ENCODE data around the gene MYO5C.

The MYO5C gene

GRCh38 chr15:52144656-52145178 lies 150.9 kb downstream of the MYO5C start:
- DNase-seq = no peak
- TF ChIP-seq CTCF (IDR thresholded peaks at IDR 0.05; ENCODE audit: low read depth, low read length) = no peak
- no peaks in the 10 kb centered on the region for H3K36me3 ChIP-seq
- H3K4me1 ChIP-seq = peaks cover 9% of the 10 kb centered on the region; the same call in 1 of the 2 replicates
- H3K9me3 ChIP-seq = no peaks in the 10 kb centered on the region; the same call in 1 of the 2 replicates
- no peaks in the 10 kb centered on the region for H3K27me3 ChIP-seq
- no peak overlapping the region for H3K4me3 ChIP-seq (ENCODE audit: low read depth, low read length)

GRCh38 chr15:52143873-52144272 lies 151.7 kb downstream of the MYO5C start:
- Histone ChIP-seq H3K36me3 (no peaks in the 10 kb centered on the region), H3K4me1 (peaks cover 13% of the 10 kb centered on the region; the same call in 1 of the 2 replicates), H3K9me3 (no peaks in the 10 kb centered on the region; the same call in 1 of the 2 replicates), H3K27me3 (no peaks in the 10 kb centered on the region), H3K4me3 (ENCODE audit: low read depth, low read length) (no peak overlapping the region)
- peak; percentile 62 for DNase-seq
- no peak for TF ChIP-seq CTCF (IDR thresholded peaks at IDR 0.05; ENCODE audit: low read depth, low read length)

All from BE2C (cell line).